A673 (cell line): ENCODE data around the gene RBM17. TPM values are rescaled to one million over a fixed set of nuclear protein-coding genes. Genes with fewer than 3 reads are reported as not detected.
A peak's percentile ranks its signal among the peaks of the same experiment; 100 is the strongest.

Source experiments
- BruUV-seq: library from RNA; stranded (reverse); fragments of 400-500 nt; replicated peaks from 2 replicates; lab custom pipeline; 2021; lab: Mats Ljungman, UMichigan
- CTCF ChIA-PET: fragments of 300-600 bp; sonication (Branson Sonifier 250); formaldehyde crosslinking; loops from one replicate; lab custom pipeline; 2022; ENCODE audit warnings: antibody characterized with exemption; lab: Charles Lee
- POLR2A ChIA-PET: fragments of 300-600 bp; sonication (Branson Sonifier 250); formaldehyde crosslinking; loops from one replicate; lab custom pipeline; 2022; ENCODE audit warnings: antibody characterized with exemption; ENCODE audit not compliant: low non-redundant PET; lab: Charles Lee
- DNase-seq: peaks from one replicate; pipeline ENCODE4 v3.0.0-alpha.2; 2015; ENCODE audit warnings: low spot score
- H3K27ac ChIP-seq: fragments of 200-600 bp; sonication (generic); 2 replicates; pipeline ENCODE4 v1.5.1; 2016; ENCODE audit warnings: mixed run types, low read depth, mild to moderate bottlenecking, mixed read lengths, antibody characterized with exemption, low read length; ENCODE audit not compliant: poor library complexity, severe bottlenecking
- H3K27me3 ChIP-seq: fragments of 200-600 bp; sonication (generic); replicated peaks from 2 replicates; pipeline ENCODE4 v1.6.1; 2017; ENCODE audit warnings: mixed run types, low read depth, mild to moderate bottlenecking, mixed read lengths, antibody characterized with exemption, low read length; ENCODE audit not compliant: insufficient read depth, poor library complexity
- H3K36me3 ChIP-seq: fragments of 200-600 bp; sonication (generic); 2 replicates; pipeline ENCODE4 v1.6.1; 2016; ENCODE audit warnings: mixed run types, mild to moderate bottlenecking, mixed read lengths, antibody characterized with exemption, low read length; ENCODE audit not compliant: insufficient read depth, poor library complexity, severe bottlenecking
- H3K4me1 ChIP-seq: fragments of 200-600 bp; sonication (generic); 2 replicates; pipeline ENCODE4 v1.6.1; 2017; ENCODE audit warnings: mixed run types, mild to moderate bottlenecking, mixed read lengths, antibody characterized with exemption, low read length; ENCODE audit not compliant: insufficient read depth, poor library complexity, severe bottlenecking
- H3K4me3 ChIP-seq: fragments of 200-600 bp; sonication (generic); 2 replicates; pipeline ENCODE4 v1.5.1; 2016; ENCODE audit warnings: low read depth, mixed run types, mild to moderate bottlenecking, mixed read lengths, low read length; ENCODE audit not compliant: poor library complexity, severe bottlenecking
- H3K9me3 ChIP-seq: fragments of 200-600 bp; sonication (generic); 2 replicates; pipeline ENCODE4 v1.6.1; 2016; ENCODE audit warnings: mixed run types, low read depth, mild to moderate bottlenecking, mixed read lengths, antibody characterized with exemption, low read length; ENCODE audit not compliant: poor library complexity, severe bottlenecking
- CTCF ChIP-seq: fragments of 300-800, 200-600 bp; sonication (generic); conservative IDR thresholded peaks from 2 replicates; pipeline ENCODE4 v1.5.1; 2017; ENCODE audit warnings: low read depth, mild to moderate bottlenecking, antibody characterized with exemption, low read length, moderate library complexity, mixed read lengths
- EZH2 ChIP-seq: fragments of 200-600 bp; sonication (generic); IDR thresholded peaks from 2 replicates; pipeline ENCODE4 v1.6.1; 2017; ENCODE audit warnings: borderline replicate concordance, low read depth, mild to moderate bottlenecking, mixed read lengths, antibody characterized with exemption, low read length; ENCODE audit not compliant: poor library complexity, severe bottlenecking
- intact Hi-C: fragments of 100-400 bp; cut with micrococcal nuclease; formaldehyde crosslinking; loops from one replicate; pipeline ENCODE4 v1.10.0; 2022; ENCODE audit not compliant: unreplicated experiment
- total RNA-seq: library from RNA; stranded (reverse); gene quantifications from 2 replicates; pipeline ENCODE4 v1.2.3, GENCODE V29; 2021

The RBM17 gene
- total RNA-seq, 1 experiment from 2014 or later: 195 TPM

GRCh38 chr10:6145166-6145987 is 56.5 kb downstream of the RBM17 start:
- BruUV-seq: no TSS peak
- intact Hi-C loops: no loop called here
- ChIA-PET POLR2A (no interaction called here), CTCF (interaction anchor here (1.5 kb wide), 1 partner anchor 256 kb away, joined by 4 read pairs; no protein-coding TSS in a partner anchor)
- Histone ChIP-seq H3K4me1 (peaks cover 11% of the 10 kb centered on the region), H3K9me3 (no peaks in the 10 kb centered on the region), H3K36me3 (no peaks in the 10 kb centered on the region), H3K27ac (peak overlapping the region; percentile 79), H3K4me3 (peak overlapping the region; percentile 63), H3K27me3 (no peaks in the 10 kb centered on the region)
- TF ChIP-seq EZH2 (no peak), CTCF (no peak)
- DNase-seq: peak; percentile 23

GRCh38 chr10:6146013-6146785 is 57.4 kb downstream of the RBM17 start:
- CTCF ChIA-PET: no interaction called here
- TSS peak; percentile 27 for BruUV-seq

GRCh38 chr10:6146921-6147320 is 58.1 kb downstream of the RBM17 start:
- Histone ChIP-seq H3K27me3 (no peaks in the 10 kb centered on the region), H3K9me3 (no peaks in the 10 kb centered on the region), H3K4me3 (no peak overlapping the region), H3K4me1 (peaks cover 11% of the 10 kb centered on the region), H3K27ac (no peak overlapping the region), H3K36me3 (no peaks in the 10 kb centered on the region)
- intact Hi-C loops: no loop called here
- BruUV-seq: no TSS peak
- DNase-seq: no peak
- ChIA-PET POLR2A (no interaction called here), CTCF (no interaction called here)
- TF ChIP-seq EZH2: no peak
- no peak for TF ChIP-seq CTCF

More at GRCh38 chr10:6146013-6146785, 57.4 kb downstream of the RBM17 start:
- Histone ChIP-seq H3K9me3 (no peaks in the 10 kb centered on the region), H3K4me1 (peaks cover 11% of the 10 kb centered on the region), H3K27me3 (no peaks in the 10 kb centered on the region), H3K4me3 (peak overlapping the region; percentile 63), H3K27ac (no peak overlapping the region), H3K36me3 (no peaks in the 10 kb centered on the region)
- intact Hi-C loops: no loop called here
- DNase-seq: no peak
- TF ChIP-seq EZH2 (no peak), CTCF (no peak)
- POLR2A ChIA-PET: no interaction called here
